GM04504 (cell line): ENCODE measurements around the gene MMP23B.

ENCODE experiments used
- DNase-seq: peaks from one replicate; pipeline ENCODE4 v3.0.0-alpha.2; 2012; ENCODE audit warnings: low read depth

Gene MMP23B

GRCh38 chr1:1620433-1621139, 11.4 kb upstream of the MMP23B start:
- no peak for DNase-seq

GRCh38 chr1:1621173-1622009, 10.6 kb upstream of the MMP23B start:
- DNase-seq, result no peak

GRCh38 chr1:1622010-1622787, 9.8 kb upstream of the MMP23B start:
- DNase-seq, result no peak

GRCh38 chr1:1622788-1623094, 9.2 kb upstream of the MMP23B start:
- DNase-seq, result no peak

- no peak for DNase-seq
These were observed 8.8 kb upstream of the MMP23B start for GRCh38 chr1:1623181-1623630.

GRCh38 chr1:1623631-1624442, 8.1 kb upstream of the MMP23B start:
- no peak for DNase-seq

- no peak for DNase-seq
These were observed 7.2 kb upstream of the MMP23B start for GRCh38 chr1:1624443-1625403.

- DNase-seq, result no peak
These were observed 6.6 kb upstream of the MMP23B start for GRCh38 chr1:1625404-1625775.

- DNase-seq, result no peak
These were observed 6.2 kb upstream of the MMP23B start for GRCh38 chr1:1625824-1626206.

- no peak for DNase-seq
These were observed 5.5 kb upstream of the MMP23B start for GRCh38 chr1:1626207-1627141.

GRCh38 chr1:1627261-1627828, 4.6 kb upstream of the MMP23B start:
- no peak for DNase-seq

- DNase-seq, result no peak
These were observed 3.9 kb upstream of the MMP23B start for GRCh38 chr1:1627829-1628753.

- DNase-seq, result no peak
These were observed 3.1 kb upstream of the MMP23B start for GRCh38 chr1:1628754-1629429.

- no peak for DNase-seq
These were observed 2.4 kb upstream of the MMP23B start for GRCh38 chr1:1629430-1630190.

- DNase-seq, result no peak
These were observed 1.6 kb upstream of the MMP23B start for GRCh38 chr1:1630191-1630964.
